Fibroblast of the aortic adventitia (primary cell): ENCODE measurements around the gene ZFYVE19. TPM values are rescaled to one million over a fixed set of nuclear protein-coding genes. Genes with fewer than 3 reads are reported as not detected.
A peak's percentile ranks its signal among the peaks of the same experiment; 100 is the strongest.

Source experiments
- DNase-seq: peaks from one replicate; pipeline ENCODE4 v3.0.0-alpha.2; 2010; ENCODE audit warnings: low read depth
- H3K4me3 ChIP-seq: 2 replicates; pipeline ENCODE4 v1.5.1; 2011; ENCODE audit warnings: low read depth, mild to moderate bottlenecking, control low read depth, low read length, moderate library complexity
- CTCF ChIP-seq: IDR thresholded peaks from 2 replicates; pipeline ENCODE4 v1.5.1; 2011; ENCODE audit warnings: mild to moderate bottlenecking, low read length, control low read depth, inconsistent platforms; ENCODE audit not compliant: insufficient read depth
- total RNA-seq: library from RNA; depleted of rRNA; stranded (reverse); fragments of >200 nt; gene quantifications from 2 replicates; pipeline ENCODE4 v1.2.3, GENCODE V29; 2012; ENCODE audit warnings: low replicate concordance

ZFYVE19 gene
- total RNA-seq, 1 donor = 24.9 TPM

- DNase-seq = no peak
- H3K4me3 ChIP-seq = no peak overlapping the region
- TF ChIP-seq CTCF = no peak
Measured at GRCh38 chr15:40766194-40766815, 40.6 kb upstream of the ZFYVE19 start.

GRCh38 chr15:40766906-40767837 lies 39.7 kb upstream of the ZFYVE19 start:
- peak; percentile 26 for DNase-seq
- TF ChIP-seq CTCF = no peak
- no peak overlapping the region for H3K4me3 ChIP-seq

- no peak for TF ChIP-seq CTCF
- no peak overlapping the region for H3K4me3 ChIP-seq
- no peak for DNase-seq
Measured at GRCh38 chr15:40767838-40768500, 38.9 kb upstream of the ZFYVE19 start.

GRCh38 chr15:40768521-40769273 lies 38.2 kb upstream of the ZFYVE19 start:
- DNase-seq = peak; percentile 64
- H3K4me3 ChIP-seq = no peak overlapping the region
- TF ChIP-seq CTCF = no peak

GRCh38 chr15:40769274-40770146 lies 37.4 kb upstream of the ZFYVE19 start, which contains the start of gene C15orf62:
C15orf62 (plus strand) TSS chr15:40769980; CDS start chr15:40770496, 516 bp downstream.
- H3K4me3 ChIP-seq = no peak within 1 kb of the TSS
- DNase-seq = peak; percentile 65
- no peak for TF ChIP-seq CTCF
